Measurements from ENCODE around the gene DNASE1L1.

The DNASE1L1 gene

DNA sequence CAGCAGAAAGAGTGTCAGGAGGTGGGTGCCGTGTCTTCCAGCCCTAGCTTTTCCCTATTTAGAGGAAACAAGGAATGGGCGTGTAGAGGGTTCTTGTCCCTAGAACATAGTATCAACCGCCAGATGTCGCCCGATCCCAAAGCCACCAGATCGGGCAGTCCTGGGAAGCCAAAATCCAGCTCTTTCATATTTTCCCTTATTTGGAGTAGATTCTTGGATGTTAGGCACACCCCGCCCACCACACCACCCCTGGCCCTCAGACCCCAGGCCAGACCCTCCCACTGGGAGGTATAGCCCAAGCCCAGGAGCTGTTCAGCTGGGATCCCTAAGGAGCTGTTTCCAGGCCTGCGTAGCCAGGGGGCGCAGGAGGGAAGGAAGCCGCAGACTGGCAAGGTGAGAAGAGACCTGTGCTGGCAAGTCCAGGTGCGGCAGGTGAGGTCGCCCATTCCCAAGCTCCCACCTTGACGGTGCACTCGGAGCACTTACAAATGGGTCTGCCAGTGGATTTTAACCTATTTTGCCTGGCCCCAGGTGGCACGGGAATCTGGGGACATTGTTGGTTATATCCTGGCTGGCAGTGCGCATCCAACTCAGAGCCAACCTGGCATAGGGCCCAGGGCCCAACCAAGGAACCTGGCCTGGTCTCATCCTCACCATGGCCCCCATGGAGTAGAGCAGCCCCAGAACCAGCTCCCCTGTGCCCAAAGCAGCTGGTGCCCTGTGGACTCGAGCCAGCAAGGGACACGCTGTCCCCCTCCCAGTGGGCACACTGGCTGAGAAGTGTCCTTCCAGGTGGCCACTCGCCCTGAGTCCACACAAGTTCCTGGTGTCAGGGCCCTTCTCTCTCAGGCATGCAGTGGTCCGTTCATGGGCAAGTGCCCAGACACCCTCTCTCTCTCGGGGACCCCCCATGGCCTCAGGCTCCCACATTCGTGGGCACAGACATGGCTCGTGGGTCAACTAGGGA lies 35.4 kb downstream of the DNASE1L1 start:
- no peaks in the 10 kb centered on the region for H3F3A ChIP-seq (ENCODE audit: low read depth)
- no peak overlapping the region for H3K9ac ChIP-seq (ENCODE audit: low read depth, low read length, poor library complexity, severe bottlenecking)
- H3K36me3 ChIP-seq (ENCODE audit: insufficient read depth, low read length): no peaks in the 10 kb centered on the region
- peaks cover 13% of the 10 kb centered on the region for H3K4me1 ChIP-seq (ENCODE audit: insufficient read depth, low read length, poor library complexity, severe bottlenecking)
- H2AFZ ChIP-seq (ENCODE audit: low read length): no peak overlapping the region
- H3K9me2 ChIP-seq (replicated peaks; ENCODE audit: low read depth, low read length): no peaks in the 10 kb centered on the region
- no peak overlapping the region for H3K4me3 ChIP-seq (ENCODE audit: low read length, poor library complexity, severe bottlenecking)
- no peaks in the 10 kb centered on the region for H3K27me3 ChIP-seq (ENCODE audit: insufficient read depth, low read length, poor library complexity, severe bottlenecking)
- peaks cover 24% of the 10 kb centered on the region for H3K79me2 ChIP-seq (ENCODE audit: insufficient read depth, low read length)
- H4K20me1 ChIP-seq (ENCODE audit: insufficient read depth, low read length, poor library complexity, severe bottlenecking): peaks cover 7% of the 10 kb centered on the region
- TF ChIP-seq, protein P1, sequence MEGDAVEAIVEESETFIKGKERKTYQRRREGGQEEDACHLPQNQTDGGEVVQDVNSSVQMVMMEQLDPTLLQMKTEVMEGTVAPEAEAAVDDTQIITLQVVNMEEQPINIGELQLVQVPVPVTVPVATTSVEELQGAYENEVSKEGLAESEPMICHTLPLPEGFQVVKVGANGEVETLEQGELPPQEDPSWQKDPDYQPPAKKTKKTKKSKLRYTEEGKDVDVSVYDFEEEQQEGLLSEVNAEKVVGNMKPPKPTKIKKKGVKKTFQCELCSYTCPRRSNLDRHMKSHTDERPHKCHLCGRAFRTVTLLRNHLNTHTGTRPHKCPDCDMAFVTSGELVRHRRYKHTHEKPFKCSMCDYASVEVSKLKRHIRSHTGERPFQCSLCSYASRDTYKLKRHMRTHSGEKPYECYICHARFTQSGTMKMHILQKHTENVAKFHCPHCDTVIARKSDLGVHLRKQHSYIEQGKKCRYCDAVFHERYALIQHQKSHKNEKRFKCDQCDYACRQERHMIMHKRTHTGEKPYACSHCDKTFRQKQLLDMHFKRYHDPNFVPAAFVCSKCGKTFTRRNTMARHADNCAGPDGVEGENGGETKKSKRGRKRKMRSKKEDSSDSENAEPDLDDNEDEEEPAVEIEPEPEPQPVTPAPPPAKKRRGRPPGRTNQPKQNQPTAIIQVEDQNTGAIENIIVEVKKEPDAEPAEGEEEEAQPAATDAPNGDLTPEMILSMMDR (conservative IDR thresholded peaks at IDR 0.05; ENCODE audit: low read length): peak; percentile 57
- no peak for TF ChIP-seq EZH2phosphoT487 (IDR thresholded peaks at IDR 0.05; ENCODE audit: borderline replicate concordance)
- no peaks in the 10 kb centered on the region for H3K9me3 ChIP-seq (ENCODE audit: insufficient read depth, low read depth, low read length)
- peak overlapping the region; percentile 75 for H3K4me2 ChIP-seq (ENCODE audit: low read depth, low read length, poor library complexity, severe bottlenecking)

DNA sequence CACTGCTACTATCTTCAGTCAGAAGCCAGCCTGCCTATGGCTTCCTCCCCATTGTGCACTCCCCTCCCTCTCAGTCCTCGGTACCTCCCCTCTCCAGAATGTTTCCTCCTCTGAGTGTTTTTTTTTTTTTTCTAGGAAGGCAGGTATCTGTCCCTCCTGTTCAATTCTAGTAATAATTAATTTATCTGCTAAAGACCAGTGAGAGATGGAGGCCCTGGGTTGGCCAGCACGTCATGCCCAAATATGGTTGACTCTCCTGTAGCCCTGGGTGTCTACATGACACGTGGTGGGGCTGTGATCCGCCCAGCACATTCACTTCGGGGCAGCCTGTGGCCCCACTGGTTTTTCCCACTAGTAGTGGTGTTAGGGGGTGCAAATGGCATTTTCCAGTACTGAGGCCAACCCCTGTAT lies 36.4 kb downstream of the DNASE1L1 start:
- no peaks in the 10 kb centered on the region for H3K9me3 ChIP-seq (ENCODE audit: insufficient read depth, low read depth, low read length)
- no peaks in the 10 kb centered on the region for H3K27me3 ChIP-seq (ENCODE audit: insufficient read depth, low read length, poor library complexity, severe bottlenecking)
- H3K4me3 ChIP-seq (ENCODE audit: low read length, poor library complexity, severe bottlenecking): peak overlapping the region; percentile 97
- H3F3A ChIP-seq (ENCODE audit: low read depth): no peaks in the 10 kb centered on the region
- peaks cover 17% of the 10 kb centered on the region for H4K20me1 ChIP-seq (ENCODE audit: insufficient read depth, low read length, poor library complexity, severe bottlenecking)
- H3K4me1 ChIP-seq (ENCODE audit: insufficient read depth, low read length, poor library complexity, severe bottlenecking): peaks cover 21% of the 10 kb centered on the region
- H3K79me2 ChIP-seq (ENCODE audit: insufficient read depth, low read length): peaks cover 34% of the 10 kb centered on the region
- TF ChIP-seq, protein P1 (conservative IDR thresholded peaks at IDR 0.05; ENCODE audit: low read length): no peak
- no peak for TF ChIP-seq EZH2phosphoT487 (IDR thresholded peaks at IDR 0.05; ENCODE audit: borderline replicate concordance)
- peak overlapping the region; percentile 75 for H3K4me2 ChIP-seq (ENCODE audit: low read depth, low read length, poor library complexity, severe bottlenecking)
- peaks cover 2% of the 10 kb centered on the region; the same call in 1 of the 2 replicates for H3K36me3 ChIP-seq (ENCODE audit: insufficient read depth, low read length)
- no peak overlapping the region for H2AFZ ChIP-seq (ENCODE audit: low read length)
- peak overlapping the region; percentile 76 for H3K9ac ChIP-seq (ENCODE audit: low read depth, low read length, poor library complexity, severe bottlenecking)
- no peaks in the 10 kb centered on the region for H3K9me2 ChIP-seq (replicated peaks; ENCODE audit: low read depth, low read length)

DNA sequence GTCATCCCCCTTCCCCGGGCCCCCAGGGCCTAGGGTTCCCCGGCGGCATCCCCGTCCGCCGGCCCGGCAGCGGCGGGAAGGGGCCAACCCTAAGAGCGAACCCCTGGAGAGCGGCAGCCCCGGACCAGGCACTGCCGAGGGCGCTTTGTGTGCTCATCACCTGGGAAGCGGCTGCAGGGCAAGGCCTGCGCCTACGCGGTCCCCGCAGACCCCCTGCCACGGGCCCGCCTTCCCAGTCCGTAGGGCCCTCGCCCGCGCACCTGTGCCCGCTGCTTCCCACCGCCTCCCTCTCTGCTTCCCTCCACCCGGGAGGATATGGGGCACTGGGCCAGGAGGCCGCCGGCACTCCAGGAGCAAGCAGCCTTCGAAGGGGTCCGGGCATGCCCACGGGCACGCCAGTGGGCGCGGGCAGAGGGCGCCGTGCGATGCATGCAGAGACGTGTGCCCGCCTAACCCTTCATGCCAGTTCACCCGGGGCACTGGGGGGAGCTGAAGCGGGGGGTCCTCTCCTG lies 37.2 kb downstream of the DNASE1L1 start:
- H3K9ac ChIP-seq (ENCODE audit: low read depth, low read length, poor library complexity, severe bottlenecking): peak overlapping the region; percentile 76
- no peak overlapping the region; the same call in 1 of the 2 replicates for H2AFZ ChIP-seq (ENCODE audit: low read length)
- H4K20me1 ChIP-seq (ENCODE audit: insufficient read depth, low read length, poor library complexity, severe bottlenecking): peaks cover 25% of the 10 kb centered on the region
- peaks cover 42% of the 10 kb centered on the region for H3K79me2 ChIP-seq (ENCODE audit: insufficient read depth, low read length)
- H3K4me2 ChIP-seq (ENCODE audit: low read depth, low read length, poor library complexity, severe bottlenecking): peak overlapping the region; percentile 75
- no peaks in the 10 kb centered on the region for H3K9me3 ChIP-seq (ENCODE audit: insufficient read depth, low read depth, low read length)
- TF ChIP-seq EZH2phosphoT487 (IDR thresholded peaks at IDR 0.05; ENCODE audit: borderline replicate concordance): no peak
- TF ChIP-seq, protein P1 (conservative IDR thresholded peaks at IDR 0.05; ENCODE audit: low read length): no peak
- H3K4me1 ChIP-seq (ENCODE audit: insufficient read depth, low read length, poor library complexity, severe bottlenecking): peaks cover 23% of the 10 kb centered on the region
- H3F3A ChIP-seq (ENCODE audit: low read depth): no peaks in the 10 kb centered on the region
- peak overlapping the region; percentile 97 for H3K4me3 ChIP-seq (ENCODE audit: low read length, poor library complexity, severe bottlenecking)
- H3K27me3 ChIP-seq (ENCODE audit: insufficient read depth, low read length, poor library complexity, severe bottlenecking): no peaks in the 10 kb centered on the region
- H3K36me3 ChIP-seq (ENCODE audit: insufficient read depth, low read length): peaks cover 10% of the 10 kb centered on the region; the same call in 1 of the 2 replicates
- no peaks in the 10 kb centered on the region for H3K9me2 ChIP-seq (replicated peaks; ENCODE audit: low read depth, low read length)
